Measurements from ENCODE around the gene IER2. TPM values are rescaled to one million over a fixed set of nuclear protein-coding genes. Genes with fewer than 3 reads are reported as not detected.

IER2 gene
- total and polyA plus RNA-seq, 2 of the 8 experiments (the other 6 are each of a cell fraction or from before 2014, with no cell fraction given): 84.5 to 138 TPM

DNA sequence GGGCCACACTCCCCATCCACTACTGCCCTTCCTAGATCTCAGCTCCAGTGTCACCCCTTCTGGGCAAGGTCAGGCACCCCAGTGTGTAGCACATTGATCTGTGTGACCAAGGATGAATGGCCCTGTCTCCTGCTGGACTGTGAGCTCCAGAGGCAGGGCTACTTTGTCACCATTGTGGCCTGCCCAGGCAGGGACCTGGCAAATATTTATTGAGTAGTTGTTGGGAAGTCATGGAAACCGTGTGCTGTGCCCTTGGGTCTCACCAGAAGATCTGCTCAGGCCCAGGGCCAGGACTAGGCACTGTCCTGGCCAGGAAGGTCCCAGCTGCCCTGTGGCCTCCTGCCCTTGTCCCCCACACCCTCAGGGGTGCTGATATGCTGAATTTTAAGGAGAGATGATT, 21.6 kb upstream of the IER2 start:
- CTCF ChIA-PET (ENCODE audit: partially characterized antibody): interaction anchor here (0.6 to 2.0 kb wide), 8 partner anchors 8 to 584 kb away, joined by 3 to 9 read pairs (median 4); no protein-coding TSS in a partner anchor
- Histone ChIP-seq H2AFZ (ENCODE audit: low read length) (no peak overlapping the region), H2BK120ac (replicated peaks; ENCODE audit: low read depth, low read length) (no peak overlapping the region), H3K4me3 (ENCODE audit: extremely low read depth in 1 of 4, insufficient read depth in 2 of 4, low read depth in 3 of 4, low read length in 4 of 4) (no peak overlapping the region), H3K4ac (replicated peaks; ENCODE audit: insufficient read length, low read depth, low read length) (no peak overlapping the region), H3K9ac (replicated peaks in 1 of 4; ENCODE audit: extremely low read depth in 1 of 4, low read depth in 3 of 4, low read length in 3 of 4) (no peak overlapping the region), H3K79me1 (ENCODE audit: low read depth, low read length) (peaks cover 35% of the 10 kb centered on the region), H4K20me1 (replicated peaks in 1 of 2; ENCODE audit: control insufficient read depth in 1 of 2, insufficient read depth in 2 of 2, low read length in 2 of 2) (peaks cover 37 to 53% of the 10 kb centered on the region in 2 experiments), H3K18ac (ENCODE audit: extremely low read depth, low read length) (no peak overlapping the region), H4K91ac (replicated peaks; ENCODE audit: insufficient read length, low read length) (no peak overlapping the region), H4K5ac (ENCODE audit: insufficient read length, low read depth, low read length) (no peak overlapping the region), H3K56ac (replicated peaks; ENCODE audit: insufficient read length, low read depth, low read length) (no peak overlapping the region), H3K9me3 (ENCODE audit: insufficient read depth in 2 of 2, low read depth in 1 of 2, low read length in 1 of 2) (no peaks in the 10 kb centered on the region), H3K23me2 (ENCODE audit: low read depth, low read length) (no peaks in the 10 kb centered on the region), H3K4me2 (ENCODE audit: insufficient read depth in 1 of 2, low read depth in 2 of 2, low read length in 2 of 2) (no peak overlapping the region), H2AK5ac (ENCODE audit: low read depth, low read length) (no peak overlapping the region), H3K36me3 (ENCODE audit: control insufficient read depth in 2 of 4, insufficient read depth in 4 of 4, low read length in 3 of 4) (peaks cover 0 to 5% (median 4%) of the 10 kb centered on the region in 4 experiments; a peak in 4 of 8 replicates), H2BK15ac (ENCODE audit: low read length) (no peak overlapping the region), H3K14ac (ENCODE audit: insufficient read length) (no peak overlapping the region), H3K79me2 (ENCODE audit: control insufficient read depth in 1 of 2, insufficient read depth in 2 of 2, low read length in 2 of 2) (peaks cover 27 to 96% of the 10 kb centered on the region in 2 experiments), H3K27me3 (replicated peaks in 1 of 4; ENCODE audit: control insufficient read depth in 3 of 4, extremely low read depth in 1 of 4, insufficient read depth in 3 of 4, low read length in 3 of 4) (no peaks in the 10 kb centered on the region), H2BK5ac (ENCODE audit: low read depth, low read length) (no peak overlapping the region), H4K8ac (ENCODE audit: extremely low read depth, insufficient read depth, low read length) (no peak overlapping the region), H3K4me1 (replicated peaks in 1 of 4; ENCODE audit: control insufficient read depth in 3 of 4, insufficient read depth in 4 of 4, low read length in 3 of 4) (peaks cover 0 to 3% (median 0%) of the 10 kb centered on the region in 4 experiments; a peak in 1 of 7 replicates), H2BK20ac (ENCODE audit: low read length) (no peak overlapping the region), H2BK12ac (ENCODE audit: low read depth, low read length) (no peak overlapping the region), H3K23ac (ENCODE audit: insufficient read length) (no peak overlapping the region), H3K27ac (ENCODE audit: low read depth, low read length) (no peak overlapping the region)
- TF ChIP-seq SRF (IDR thresholded peaks at IDR 0.05; ENCODE audit: low read depth, low read length): no peak
- no peak for TF ChIP-seq SIX5 (IDR thresholded peaks at IDR 0.05; ENCODE audit: low read depth, low read length)
- no peak for TF ChIP-seq GABPA (IDR thresholded peaks at IDR 0.05; ENCODE audit: borderline replicate concordance, insufficient read depth, low read length)
- TF ChIP-seq SIN3A (conservative IDR thresholded peaks at IDR 0.05 in 1 of 2, IDR thresholded peaks at IDR 0.05 in 1 of 2; ENCODE audit: low read depth in 1 of 2, low read length in 2 of 2): no peak
- DNase-seq (ENCODE audit: low read depth in 1 of 2, low spot score in 2 of 2): no peak
- FAIRE-seq: no peak
- POLR2A ChIA-PET (ENCODE audit: partially characterized antibody): interaction anchor here (0.9 to 14.8 kb wide), 14 partner anchors 8 to 36 kb away, joined by 3 to 228 read pairs (median 4); partner anchors contain the start of genes IER2, LYL1, NACC1 and STX10
- WGBS, 2 experiments (ENCODE audit: extremely low coverage in 1 of 2, insufficient coverage in 1 of 2, insufficient read length in 1 of 2, insufficient replicate concordance in 2 of 2, low coverage in 1 of 2, low lambda C conversion rate in 2 of 2, missing lambda C conversion rate in 1 of 2): 89% methylated on average over 1 of the region's 1 CpG; no CpG with 5 or more reads in 1 of the 2 experiments

All from H1 (cell line).